ENCODE results near the gene FABP1. TPM values are rescaled to one million over a fixed set of nuclear protein-coding genes. Genes with fewer than 3 reads are reported as not detected.

The FABP1 gene
- not detected in 2 replicates for total RNA-seq

DNA sequence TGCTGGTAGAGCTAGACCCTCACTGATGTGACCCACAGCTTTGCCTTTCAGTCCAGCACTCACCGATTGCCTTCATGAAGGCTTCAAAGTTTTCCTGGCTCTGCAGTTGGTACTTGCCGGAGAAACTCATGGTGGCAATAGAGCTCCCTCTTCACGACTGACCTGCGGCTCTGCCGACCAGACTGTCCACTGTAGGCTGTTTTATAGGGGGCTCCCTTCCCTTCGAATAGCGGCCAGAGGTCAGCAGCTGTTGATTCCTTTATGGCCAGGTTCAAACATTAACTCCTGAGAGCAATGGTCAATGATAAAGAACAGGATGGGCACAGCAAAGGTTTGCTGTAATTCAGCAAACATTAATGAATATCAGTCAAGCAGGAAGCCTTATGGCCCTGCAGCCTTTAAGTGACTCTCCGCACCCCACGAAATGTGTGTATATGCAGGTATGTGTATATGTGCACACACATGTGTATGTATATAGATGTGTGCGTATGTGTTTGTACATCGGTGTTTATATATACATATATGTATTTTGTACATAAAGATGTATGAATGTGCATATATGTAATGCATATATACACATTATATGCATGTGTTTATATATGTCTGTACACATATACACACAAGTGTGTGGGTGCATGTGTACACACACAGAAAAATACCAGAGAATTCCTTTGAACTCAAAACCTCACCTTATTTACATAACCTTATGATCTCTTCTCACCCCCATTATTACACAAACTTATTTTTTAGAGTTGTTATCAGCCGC, at the start of gene FABP1:
Gene FABP1 (minus strand): TSS at position 175 of the 766 bp plus-strand sequence. CDS start 45 bp downstream, at position 130.

Other genes starting within 250 kb of the FABP1 start
- not detected in 2 replicates for gene RNU2-63P, start 111.5 kb downstream of the FABP1 start, total RNA-seq
- gene KRCC1, start 72.3 kb downstream of the FABP1 start, total RNA-seq: 7.7 and 11.4 TPM in 2 replicates
- not detected in 2 replicates for gene SMYD1, start 60.2 kb downstream of the FABP1 start, total RNA-seq
- 3.6 and 4.7 TPM in 2 replicates for gene THNSL2, start 42.3 kb upstream of the FABP1 start, total RNA-seq

All from airway epithelial cell (primary cell).